HCT116 (cell line): Measurements from ENCODE around the gene ENTHD1. TPM values are rescaled to one million over a fixed set of nuclear protein-coding genes. Genes with fewer than 3 reads are reported as not detected.

ENCODE experiments used
- ATAC-seq: fragments of 200-7000 bp; cut with Tn5 transposase; 2 replicates; pipeline ENCODE4 v1.9.1; 2020; ENCODE audit warnings: mild to moderate bottlenecking, moderate library complexity
- BruUV-seq: library from RNA; stranded (reverse); fragments of 400-500 nt; replicated peaks from 2 replicates; lab custom pipeline; 2021; lab: Mats Ljungman, UMichigan
- CTCF ChIA-PET: fragments of 300-600 bp; sonication (Branson Sonifier 250); formaldehyde crosslinking; loops from one replicate; lab custom pipeline; 2021; ENCODE audit warnings: antibody characterized with exemption; lab: Charles Lee
- POLR2A ChIA-PET: fragments of 300-600, 350-600 bp; sonication (Branson Sonifier 250); formaldehyde crosslinking; loops from one replicate; lab custom pipeline; 2021; ENCODE audit warnings: antibody characterized with exemption; lab: Charles Lee
- RAD21 ChIA-PET, 2 experiments: fragments of 300-600 bp; sonication (Branson Sonifier 250); formaldehyde crosslinking; loops; one replicate each; lab custom pipeline; 2023; ENCODE audit warnings: low total read pairs in 2 of 2; ENCODE audit not compliant: uncharacterized antibody in 2 of 2, unreplicated experiment in 2 of 2, low non-redundant PET in 1 of 2; lab: Charles Lee
- DNase-seq: peaks from one replicate; pipeline ENCODE4 v3.0.0-alpha.2; 2010; ENCODE audit warnings: low read depth, low spot score
- H2AFZ ChIP-seq: fragments of 200-600 bp; shearing (Covaris generic), sonication (generic); 2 replicates; pipeline ENCODE4 v1.6.1; 2017; ENCODE audit warnings: low read depth, mixed run types, mixed read lengths, antibody characterized with exemption, low read length; ENCODE audit not compliant: poor library complexity, severe bottlenecking
- H3K27ac ChIP-seq: 2 replicates; pipeline ENCODE4 v1.5.1; 2012; ENCODE audit warnings: low read depth, low read length
- H3K27me3 ChIP-seq: fragments of 200-600 bp; sonication (generic); 2 replicates; pipeline ENCODE4 v1.6.1; 2016; ENCODE audit warnings: mixed run types, low read length, mixed read lengths; ENCODE audit not compliant: insufficient read depth
- H3K36me3 ChIP-seq, 2 experiments: fragments of 200-500 bp in 1 of 2; fragments of 200-600 bp in 1 of 2; sonication (Bioruptor generic) in 1 of 2; sonication (generic) in 1 of 2; 2 replicates each; pipeline versions ENCODE4 v1.5.1 to v1.6.1; 2014 to 2016; ENCODE audit warnings: low read length in 2 of 2, inconsistent platforms in 1 of 2, mixed read lengths in 1 of 2, mixed run types in 1 of 2; ENCODE audit not compliant: insufficient read depth in 2 of 2, control insufficient read depth in 1 of 2
- H3K4me1 ChIP-seq, 2 experiments: fragments of 200-600 bp in 1 of 2; sonication (generic) in 1 of 2; 2 replicates each; pipeline versions ENCODE4 v1.5.1 to v1.6.1; 2012 to 2017; ENCODE audit warnings: low read length in 2 of 2, inconsistent platforms in 1 of 2, mild to moderate bottlenecking in 1 of 2, mixed read lengths in 1 of 2, mixed run types in 1 of 2, moderate library complexity in 1 of 2; ENCODE audit not compliant: insufficient read depth in 2 of 2, control insufficient read depth in 1 of 2
- H3K4me2 ChIP-seq: fragments of 200-600 bp; sonication (generic); 2 replicates; pipeline ENCODE4 v1.6.1; 2017; ENCODE audit warnings: mixed run types, low read length, mixed read lengths
- H3K4me3 ChIP-seq, 2 experiments: fragments of 200-600 bp in 1 of 2; sonication (generic) in 1 of 2; replicated peaks in 1 of 2; 2 replicates each; pipeline ENCODE4 v1.5.1; 2011 to 2016; ENCODE audit warnings: low read length in 2 of 2, control low read depth in 1 of 2, low read depth in 1 of 2, mild to moderate bottlenecking in 1 of 2, mixed read lengths in 1 of 2, mixed run types in 1 of 2
- H3K79me2 ChIP-seq: fragments of 200-600 bp; sonication (generic); 2 replicates; pipeline ENCODE4 v1.6.1; 2017; ENCODE audit warnings: mild to moderate bottlenecking, mixed run types, low read length, moderate library complexity, mixed read lengths; ENCODE audit not compliant: insufficient read depth
- H3K9ac ChIP-seq: fragments of 200-600 bp; sonication (generic); 2 replicates; pipeline ENCODE4 v1.6.1; 2016; ENCODE audit warnings: low read length, mixed read lengths
- H3K9me2 ChIP-seq: fragments of 200-600 bp; sonication (generic), shearing (Covaris generic); 2 replicates; pipeline ENCODE4 v1.6.1; 2017; ENCODE audit warnings: mixed run types, mild to moderate bottlenecking, moderate library complexity; ENCODE audit not compliant: insufficient read depth
- H3K9me3 ChIP-seq, 2 experiments: fragments of 200-500 bp in 1 of 2; fragments of 200-600 bp in 1 of 2; sonication (Bioruptor generic) in 1 of 2; sonication (generic) in 1 of 2; 2 replicates each; pipeline ENCODE4 v1.6.1; 2014 to 2017; ENCODE audit warnings: low read length in 2 of 2, mixed read lengths in 2 of 2, inconsistent platforms in 1 of 2, low read depth in 1 of 2, mild to moderate bottlenecking in 1 of 2, mixed run types in 1 of 2, moderate library complexity in 1 of 2; ENCODE audit not compliant: control insufficient read depth in 1 of 2, insufficient read depth in 1 of 2
- H4K20me1 ChIP-seq: fragments of 200-600 bp; sonication (generic), shearing (Covaris generic); 2 replicates; pipeline ENCODE4 v1.6.1; 2017; ENCODE audit warnings: mixed run types, mild to moderate bottlenecking, moderate library complexity; ENCODE audit not compliant: insufficient read depth
- CEBPB ChIP-seq: IDR thresholded peaks from 2 replicates; pipeline ENCODE4 v1.6.1; 2012; ENCODE audit warnings: low read depth
- EGR1 ChIP-seq: IDR thresholded peaks from 2 replicates; pipeline ENCODE4 v1.6.1; 2012; ENCODE audit warnings: low read depth
- ELF1 ChIP-seq: IDR thresholded peaks from 2 replicates; pipeline ENCODE4 v1.6.1; 2012; ENCODE audit warnings: low read depth, borderline replicate concordance
- EZH2 ChIP-seq: fragments of 200-600 bp; sonication (generic); IDR thresholded peaks from 2 replicates; pipeline ENCODE4 v1.6.1; 2017; ENCODE audit warnings: antibody characterized with exemption, mixed run types
- EZH2phosphoT487 ChIP-seq: fragments of 200-600 bp; IDR thresholded peaks from 2 replicates; pipeline ENCODE4 v1.6.1; 2018; ENCODE audit warnings: antibody characterized with exemption, borderline replicate concordance
- FOSL1 ChIP-seq: IDR thresholded peaks from 2 replicates; pipeline ENCODE4 v1.6.1; 2012; ENCODE audit warnings: low read depth
- POLR2A ChIP-seq: IDR thresholded peaks from 2 replicates; pipeline ENCODE4 v1.7.0; 2011; ENCODE audit warnings: borderline replicate concordance; ENCODE audit not compliant: insufficient read depth, insufficient read length; ENCODE audit errors: extremely low read depth
- SP1 ChIP-seq: IDR thresholded peaks from 2 replicates; pipeline ENCODE4 v1.6.1; 2012; ENCODE audit warnings: low read depth
- TCF7L2 ChIP-seq: IDR thresholded peaks from 2 replicates; pipeline ENCODE4 v1.7.0; 2011; ENCODE audit warnings: borderline replicate concordance, inconsistent platforms; ENCODE audit not compliant: insufficient read depth, insufficient read length; ENCODE audit errors: extremely low read depth
- YY1 ChIP-seq: IDR thresholded peaks from 2 replicates; pipeline ENCODE4 v1.6.1; 2011; ENCODE audit warnings: low read length, low read depth, moderate library complexity, mild to moderate bottlenecking; ENCODE audit not compliant: insufficient replicate concordance; ENCODE audit errors: extremely low read depth
- ZFX ChIP-seq: fragments of 450-650 bp; IDR thresholded peaks from 2 replicates; pipeline ENCODE4 v1.6.1; 2017
- intact Hi-C: fragments of 100-400 bp; cut with micrococcal nuclease; formaldehyde crosslinking; loops from 2 replicates; pipeline ENCODE4 v1.10.0; 2022
- total RNA-seq: library from RNA; stranded (reverse); gene quantifications from one replicate; pipeline ENCODE4 v1.2.1, GENCODE V29; 2021; ENCODE audit not compliant: unreplicated experiment

Gene ENTHD1
- total RNA-seq, 1 experiment from 2014 or later, result not detected

DNA sequence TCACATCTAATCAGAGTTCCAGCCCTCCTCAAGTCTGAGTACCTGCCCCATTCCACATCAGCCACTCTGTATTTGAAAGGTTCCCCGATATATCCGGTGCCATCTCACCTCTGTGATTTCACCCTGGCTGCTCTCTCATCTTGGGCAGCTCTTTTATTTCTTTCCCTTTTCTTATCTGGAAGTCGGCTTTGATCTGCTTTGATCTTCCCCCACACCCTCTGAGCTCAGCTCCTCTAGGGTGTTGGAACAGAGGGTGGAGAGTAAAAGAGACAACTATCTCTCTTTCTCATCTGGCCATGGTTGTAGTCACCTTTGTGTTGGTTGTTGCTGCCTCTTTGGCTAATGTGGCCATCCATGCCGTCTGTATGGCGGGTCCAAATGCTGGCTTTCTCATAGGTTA is 108.3 kb downstream of the ENTHD1 start:
- no peak for TF ChIP-seq EZH2phosphoT487
- no peak for TF ChIP-seq EZH2
- TF ChIP-seq SP1, result no peak
- TF ChIP-seq ZFX, result no peak
- TF ChIP-seq TCF7L2, result peak; percentile 50
- TF ChIP-seq CEBPB, result no peak
- Histone ChIP-seq H3K9me3 (no peaks in the 10 kb centered on the region), H4K20me1 (no peaks in the 10 kb centered on the region), H3K79me2 (no peaks in the 10 kb centered on the region), H3K4me1 (no peaks in the 10 kb centered on the region), H3K4me2 (no peak overlapping the region), H3K9me2 (no peaks in the 10 kb centered on the region), H3K9ac (no peak overlapping the region), H2AFZ (no peak overlapping the region), H3K27ac (no peak overlapping the region), H3K27me3 (peaks cover 51% of the 10 kb centered on the region), H3K4me3 (no peak overlapping the region), H3K36me3 (no peaks in the 10 kb centered on the region)
- ChIA-PET POLR2A (no interaction called here), CTCF (interaction anchor here (0.6 kb wide), 1 partner anchor 1516 kb away, joined by 3 read pairs; the partner anchor contains the start of gene ZC3H7B), RAD21 (no interaction called here)
- intact Hi-C loops, result no loop called here
- BruUV-seq, result no TSS peak
- no peak for DNase-seq
- ATAC-seq, result no peak

DNA sequence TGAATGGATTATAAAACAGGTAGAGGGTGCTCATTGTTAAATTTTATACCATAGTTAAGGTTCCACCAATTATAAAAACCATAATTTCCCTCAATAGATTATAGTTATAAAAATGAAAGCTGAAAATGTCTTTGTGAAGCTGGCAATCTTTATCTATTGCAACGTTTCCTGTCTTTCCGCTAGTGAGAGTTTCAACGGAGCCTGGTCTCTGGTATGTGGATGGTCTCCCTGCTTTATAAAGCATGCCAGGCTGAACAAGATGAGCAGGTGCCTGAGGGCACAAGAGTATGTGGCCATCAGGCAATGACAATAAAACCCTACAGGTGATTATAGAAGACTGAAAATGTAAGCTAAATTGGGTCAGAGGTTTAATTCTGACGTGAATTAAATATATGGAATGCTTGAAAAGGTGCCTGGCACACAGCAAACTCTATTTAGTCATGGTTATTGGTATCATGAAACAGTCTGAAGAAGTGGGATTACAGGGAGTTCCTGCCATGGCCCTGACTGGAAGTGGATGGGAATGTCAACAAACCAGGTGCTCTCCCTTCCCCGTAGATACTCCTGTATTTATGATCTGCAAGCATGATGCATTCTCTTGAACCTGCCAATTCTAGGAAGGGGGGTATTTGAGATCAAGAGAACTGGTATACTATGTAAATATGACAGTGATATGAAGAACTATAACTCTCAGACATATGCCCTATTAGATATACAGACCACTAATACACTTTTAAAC is 115.7 kb downstream of the ENTHD1 start:
- POLR2A ChIA-PET, result no interaction called here
- TF ChIP-seq CEBPB (no peak), TCF7L2 (no peak), YY1 (no peak), FOSL1 (no peak), POLR2A (no peak), EGR1 (no peak), ELF1 (no peak)
- no peak for ATAC-seq
- H3K9me3 ChIP-seq, result no peaks in the 10 kb centered on the region
- no peak overlapping the region for H3K4me3 ChIP-seq
- no peaks in the 10 kb centered on the region for H3K36me3 ChIP-seq
- H3K9ac ChIP-seq, result no peak overlapping the region
- DNase-seq, result no peak
- CTCF ChIA-PET, result no interaction called here
- H3K9me2 ChIP-seq, result no peaks in the 10 kb centered on the region
- no TSS peak for BruUV-seq
- intact Hi-C loops, result loop anchor here (2.0 kb wide), 1 partner anchor 15 kb away; no protein-coding TSS in a partner anchor
- H3K79me2 ChIP-seq, result no peaks in the 10 kb centered on the region
- peaks cover 93% of the 10 kb centered on the region for H3K27me3 ChIP-seq
- H3K4me1 ChIP-seq, result no peaks in the 10 kb centered on the region
- RAD21 ChIA-PET, result no interaction called here
- no peak overlapping the region for H3K4me2 ChIP-seq
- no peak overlapping the region for H3K27ac ChIP-seq
- H4K20me1 ChIP-seq, result no peaks in the 10 kb centered on the region
- no peak overlapping the region for H2AFZ ChIP-seq
